ENCODE data around the gene ERBB4.
"Not testable (repeated sequence)": the region's sequence is repeated elsewhere in the genome, so short reads cannot be mapped to it uniquely, and the experiment has no call there.

ERBB4 gene

GRCh38 chr2:211591426-211591825, 947.2 kb downstream of the ERBB4 start:
- DNase-seq (ENCODE audit: low read depth): no peak

- no peak for DNase-seq (ENCODE audit: low read depth)
Measured at GRCh38 chr2:211568439-211568838, 970.2 kb downstream of the ERBB4 start.

- DNase-seq (ENCODE audit: low read depth): no peak
Measured at GRCh38 chr2:211564441-211564840, 974.2 kb downstream of the ERBB4 start.

- DNase-seq (ENCODE audit: low read depth): no peak
Measured at GRCh38 chr2:211545582-211545981, 993.0 kb downstream of the ERBB4 start.

GRCh38 chr2:211534632-211535031, 1004.0 kb downstream of the ERBB4 start:
- DNase-seq (ENCODE audit: low read depth): no peak

GRCh38 chr2:211524248-211524647, 1014.4 kb downstream of the ERBB4 start:
- not testable (repeated sequence) for DNase-seq (ENCODE audit: low read depth)

GRCh38 chr2:211516537-211516936, 1022.1 kb downstream of the ERBB4 start:
- no peak for DNase-seq (ENCODE audit: low read depth)

GRCh38 chr2:211514049-211514448, 1024.6 kb downstream of the ERBB4 start:
- no peak for DNase-seq (ENCODE audit: low read depth)

- no peak for DNase-seq (ENCODE audit: low read depth)
Measured at GRCh38 chr2:211513446-211513845, 1025.2 kb downstream of the ERBB4 start.

GRCh38 chr2:211512806-211513205, 1025.8 kb downstream of the ERBB4 start:
- DNase-seq (ENCODE audit: low read depth): no peak

- no peak for DNase-seq (ENCODE audit: low read depth)
Measured at GRCh38 chr2:211503856-211504255, 1034.7 kb downstream of the ERBB4 start.

GRCh38 chr2:211503198-211503597, 1035.4 kb downstream of the ERBB4 start:
- DNase-seq (ENCODE audit: low read depth): no peak

- no peak for DNase-seq (ENCODE audit: low read depth)
Measured at GRCh38 chr2:211498551-211499205, 1039.9 kb downstream of the ERBB4 start.

- DNase-seq (ENCODE audit: low read depth): no peak
Measured at GRCh38 chr2:211495339-211495738, 1043.3 kb downstream of the ERBB4 start.

- no peak for DNase-seq (ENCODE audit: low read depth)
Measured at GRCh38 chr2:211494536-211494935, 1044.1 kb downstream of the ERBB4 start.

GRCh38 chr2:211494085-211494484, 1044.5 kb downstream of the ERBB4 start:
- DNase-seq (ENCODE audit: low read depth): no peak

- no peak for DNase-seq (ENCODE audit: low read depth)
Measured at GRCh38 chr2:211487733-211488132, 1050.9 kb downstream of the ERBB4 start.

- DNase-seq (ENCODE audit: low read depth): no peak
Measured at GRCh38 chr2:211479536-211480150, 1059.0 kb downstream of the ERBB4 start.

- no peak for DNase-seq (ENCODE audit: low read depth)
Measured at GRCh38 chr2:211477537-211478275, 1060.9 kb downstream of the ERBB4 start.

- DNase-seq (ENCODE audit: low read depth): no peak
Measured at GRCh38 chr2:211473116-211473515, 1065.5 kb downstream of the ERBB4 start.

GRCh38 chr2:211469664-211470059, 1068.9 kb downstream of the ERBB4 start:
- DNase-seq (ENCODE audit: low read depth): no peak

- DNase-seq (ENCODE audit: low read depth): no peak
Measured at GRCh38 chr2:211468877-211469663, 1069.5 kb downstream of the ERBB4 start.
